GM12891 (cell line): Measurements from ENCODE around the gene SLC22A2.

ENCODE experiments used
- POLR2A ChIP-seq: IDR thresholded peaks from 2 replicates; pipeline ENCODE4 v1.6.1; 2011; ENCODE audit warnings: low read depth, low read length, control low read depth
- POLR2AphosphoS5 ChIP-seq: IDR thresholded peaks from 2 replicates; pipeline ENCODE4 v1.6.1; 2011; ENCODE audit warnings: low read depth, low read length, control low read depth
- TAF1 ChIP-seq: IDR thresholded peaks from 2 replicates; pipeline ENCODE4 v1.6.1; 2011; ENCODE audit warnings: low read depth, low read length, control low read depth

- TF ChIP-seq POLR2A (no peak), TAF1 (no peak), POLR2AphosphoS5 (no peak)
Measured at GRCh38 chr6:160276126-160276525, 17.5 kb upstream of the SLC22A2 start.
